Measurements from ENCODE around the gene PKP4.
"Not testable (repeated sequence)": the region's sequence is repeated elsewhere in the genome, so short reads cannot be mapped to it uniquely, and the experiment has no call there.

- not testable (repeated sequence) for TF ChIP-seq CTCF (IDR thresholded peaks at IDR 0.05; ENCODE audit: low read depth, low read length); POLR2A (IDR thresholded peaks at IDR 0.05; ENCODE audit: extremely low read depth, insufficient read length); MYC (IDR thresholded peaks at IDR 0.05; ENCODE audit: low read depth, low read length)
Measured at GRCh38 chr2:158695744-158696143, 239.0 kb downstream of the PKP4 start.
